Omental fat pad (tissue), 4 donors: ENCODE results near the gene RBFOX1. TPM values are rescaled to one million over a fixed set of nuclear protein-coding genes. Genes with fewer than 3 reads are reported as not detected.
A peak's percentile ranks its signal among the peaks of the same experiment; 100 is the strongest.

Experiments used
- ATAC-seq: fragments of 150-250 bp; one replicate; pipeline ENCODE4 v1.9.1; 2016; ENCODE audit warnings: mild to moderate bottlenecking, moderate library complexity; ENCODE audit not compliant: low FRiP score
- DNase-seq: peaks from one replicate; pipeline ENCODE4 v3.0.0-alpha.2; 2019; ENCODE audit warnings: low spot score
- total RNA-seq, 4 donors: library from RNA; depleted of rRNA; stranded (reverse); fragments of >200 nt; gene quantifications; one replicate each; pipeline ENCODE4 v1.1.0, GENCODE V29; 2016
- TF ChIP-seq, protein P1 (sequence below), 3 donors: fragments of 450-650 bp; IDR thresholded peaks; one replicate each; pipeline ENCODE4 v1.5.1; 2016 to 2017; ENCODE audit warnings: antibody characterized with exemption in 3 of 3, mild to moderate bottlenecking in 3 of 3, moderate library complexity in 2 of 3

RBFOX1 gene
- total RNA-seq, 4 donors from 2014 or later = 0.24 to 2.9 (median 1.1) TPM; not detected in 1

DNA sequence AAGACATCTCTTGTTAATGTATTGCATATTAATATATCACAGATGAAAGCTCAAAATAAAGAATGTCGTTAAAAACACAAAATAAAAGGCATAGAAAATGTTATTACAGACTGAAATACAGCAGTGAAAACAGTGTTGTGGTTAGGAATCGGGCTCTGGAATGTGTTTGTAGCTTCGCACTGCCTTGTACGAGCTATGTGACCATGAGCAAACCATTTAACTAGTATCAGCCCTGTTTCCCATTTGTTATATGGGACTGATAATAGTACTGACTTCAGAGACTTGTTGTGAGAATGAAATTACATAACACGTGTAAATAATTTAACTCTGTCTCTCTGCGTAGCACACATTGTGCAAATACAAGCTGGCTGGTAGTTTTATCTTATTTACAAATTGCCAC lies 648 bp upstream of the RBFOX1 start:
- DNase-seq (no peak), ATAC-seq (peak; percentile 61)
- TF ChIP-seq, protein P1, sequence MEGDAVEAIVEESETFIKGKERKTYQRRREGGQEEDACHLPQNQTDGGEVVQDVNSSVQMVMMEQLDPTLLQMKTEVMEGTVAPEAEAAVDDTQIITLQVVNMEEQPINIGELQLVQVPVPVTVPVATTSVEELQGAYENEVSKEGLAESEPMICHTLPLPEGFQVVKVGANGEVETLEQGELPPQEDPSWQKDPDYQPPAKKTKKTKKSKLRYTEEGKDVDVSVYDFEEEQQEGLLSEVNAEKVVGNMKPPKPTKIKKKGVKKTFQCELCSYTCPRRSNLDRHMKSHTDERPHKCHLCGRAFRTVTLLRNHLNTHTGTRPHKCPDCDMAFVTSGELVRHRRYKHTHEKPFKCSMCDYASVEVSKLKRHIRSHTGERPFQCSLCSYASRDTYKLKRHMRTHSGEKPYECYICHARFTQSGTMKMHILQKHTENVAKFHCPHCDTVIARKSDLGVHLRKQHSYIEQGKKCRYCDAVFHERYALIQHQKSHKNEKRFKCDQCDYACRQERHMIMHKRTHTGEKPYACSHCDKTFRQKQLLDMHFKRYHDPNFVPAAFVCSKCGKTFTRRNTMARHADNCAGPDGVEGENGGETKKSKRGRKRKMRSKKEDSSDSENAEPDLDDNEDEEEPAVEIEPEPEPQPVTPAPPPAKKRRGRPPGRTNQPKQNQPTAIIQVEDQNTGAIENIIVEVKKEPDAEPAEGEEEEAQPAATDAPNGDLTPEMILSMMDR (IDR thresholded peaks at IDR 0.05) = no peak

DNA sequence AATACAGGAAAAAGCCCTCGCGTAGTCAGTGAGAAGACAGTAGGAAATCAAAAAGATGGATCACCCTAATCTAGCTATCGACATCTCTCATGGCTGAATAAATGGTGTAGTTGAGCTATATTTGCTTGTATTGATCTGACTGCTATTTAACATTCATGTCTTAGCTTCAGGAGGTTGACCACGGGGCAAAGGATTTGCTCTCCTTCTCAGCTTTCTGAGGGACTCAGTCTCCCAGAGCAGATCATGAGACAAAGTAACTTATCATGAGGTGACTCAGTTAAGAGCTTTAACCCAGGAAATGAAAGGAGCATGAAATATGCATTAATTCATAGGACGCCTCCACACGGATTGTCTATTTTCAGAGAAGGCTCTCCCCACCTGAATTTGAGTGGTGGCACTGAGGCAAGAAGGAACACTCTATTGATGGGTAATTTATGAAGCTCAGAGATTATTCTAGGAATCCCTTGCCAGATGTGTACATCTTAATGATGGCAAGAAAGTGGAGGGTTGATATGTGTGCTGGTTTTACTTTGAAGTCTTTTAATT lies 608 bp downstream of the RBFOX1 start:
- DNase-seq (no peak), ATAC-seq (no peak)
- TF ChIP-seq, protein P1 (IDR thresholded peaks at IDR 0.05) = no peak

DNA sequence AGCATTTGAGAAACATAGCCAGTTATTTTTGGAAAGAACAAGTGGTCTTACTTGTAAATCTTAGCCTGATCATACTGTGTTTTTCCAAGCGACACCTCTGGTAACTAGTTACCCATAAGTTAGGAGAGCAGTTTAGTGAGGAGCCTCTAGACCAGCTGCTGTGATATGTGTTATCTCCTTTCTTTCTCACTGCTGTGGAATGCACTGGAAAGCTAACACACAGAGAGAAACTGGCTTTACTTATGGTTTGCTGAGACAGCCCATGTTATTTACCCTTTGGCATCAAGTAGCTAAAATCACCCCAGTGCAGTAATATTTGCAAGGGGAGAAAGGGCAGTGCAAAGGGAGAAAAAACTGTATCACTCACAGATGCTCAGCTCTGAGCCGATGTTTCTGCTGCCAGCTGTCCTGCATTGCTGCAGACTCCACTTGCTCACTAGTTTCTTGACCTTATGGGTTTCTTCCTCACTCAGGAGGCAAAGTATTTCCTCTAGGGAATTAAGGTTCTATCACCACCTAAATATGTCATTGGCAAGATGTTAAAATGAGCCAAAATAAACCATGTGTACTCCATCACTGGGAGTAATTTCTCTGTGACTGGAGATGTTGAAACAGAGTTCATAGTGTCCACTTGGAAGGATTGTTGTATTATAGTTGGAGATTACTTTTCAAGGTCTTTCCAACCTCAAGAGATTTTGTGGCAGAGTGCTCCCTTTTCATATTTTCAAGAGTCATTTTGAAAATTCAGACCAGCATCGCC lies 2.3 kb downstream of the RBFOX1 start:
- TF ChIP-seq, protein P1 (IDR thresholded peaks at IDR 0.05) = no peak
- ATAC-seq (peak; percentile 39), DNase-seq (no peak)

DNA sequence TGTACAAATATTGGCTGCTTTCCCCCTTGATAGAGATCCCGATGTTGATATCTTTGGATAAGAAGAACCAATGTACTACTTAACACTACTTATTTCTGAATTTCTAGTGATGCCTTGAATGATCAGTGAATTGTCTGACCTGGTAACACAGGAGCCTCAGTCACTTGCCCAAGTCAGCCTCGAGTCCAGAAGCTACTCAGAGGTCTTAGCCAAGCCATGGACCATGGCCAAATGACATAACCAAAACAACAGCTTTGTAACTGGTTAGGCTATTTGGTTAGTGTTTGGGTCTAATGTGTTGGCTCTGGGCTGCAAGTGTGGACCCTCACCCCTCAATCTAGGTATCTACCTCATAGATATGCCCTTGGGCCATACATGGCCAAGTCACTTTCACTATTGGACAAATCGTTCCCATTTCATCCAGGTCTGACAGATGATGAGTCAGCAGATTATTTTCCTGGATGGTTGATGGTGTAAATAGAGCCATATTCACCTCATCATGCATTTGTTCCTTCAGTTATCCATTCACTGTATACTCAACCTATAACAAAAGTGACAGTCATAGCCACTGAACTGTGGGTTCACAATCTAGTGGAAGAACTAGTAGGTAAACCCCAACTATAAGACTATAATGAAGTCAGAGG lies 3.5 kb downstream of the RBFOX1 start:
- ATAC-seq (no peak), DNase-seq (no peak)
- TF ChIP-seq, protein P1 (IDR thresholded peaks at IDR 0.05) = no peak

DNA sequence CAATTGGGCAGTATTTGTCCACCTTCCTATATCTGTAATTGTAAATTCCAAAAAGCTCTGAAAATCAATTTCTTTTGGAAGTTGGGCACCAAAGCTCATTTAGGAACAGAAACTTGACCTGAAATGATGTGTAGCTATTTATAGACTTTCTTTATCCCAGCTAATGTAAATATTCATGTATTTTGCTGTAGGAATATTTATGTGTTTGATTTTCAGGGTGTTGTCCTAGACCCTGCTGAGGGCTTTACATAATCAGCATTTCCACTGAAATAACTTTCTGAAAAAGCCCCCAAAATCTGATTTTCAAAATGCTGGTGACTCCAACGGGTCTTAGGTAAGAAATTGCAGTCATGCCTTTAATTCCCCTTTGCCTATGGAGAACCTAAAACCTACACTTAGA lies 4.1 kb downstream of the RBFOX1 start:
- no peak for DNase-seq
- TF ChIP-seq, protein P1 (IDR thresholded peaks at IDR 0.05) = no peak
- ATAC-seq = no peak

DNA sequence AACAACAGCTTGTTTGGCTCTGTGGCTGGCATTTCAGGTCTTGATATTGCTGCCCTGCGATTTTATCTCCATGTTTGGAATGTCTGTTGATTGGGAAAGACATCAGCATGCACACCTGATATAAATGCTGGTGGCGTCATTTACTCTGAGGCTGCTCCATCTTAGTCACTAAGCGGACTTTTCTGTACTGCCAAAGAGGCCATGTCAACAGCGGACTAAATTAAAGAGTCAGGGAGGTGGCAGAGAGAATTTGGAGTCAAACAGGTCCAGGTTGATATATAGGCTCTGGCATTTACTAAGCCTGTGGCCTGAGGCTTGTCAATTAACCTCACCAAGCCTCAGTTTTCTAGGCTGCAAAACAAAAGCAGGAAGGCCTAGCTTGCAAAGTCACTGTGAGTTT lies 6.2 kb downstream of the RBFOX1 start:
- TF ChIP-seq, protein P1 (IDR thresholded peaks at IDR 0.05) = no peak
- no peak for DNase-seq
- ATAC-seq = no peak
